Iris pigment epithelial cell (primary cell): ENCODE results near the gene WDCP.
"Not testable (repeated sequence)": the region's sequence is repeated elsewhere in the genome, so short reads cannot be mapped to it uniquely, and the experiment has no call there.

ENCODE experiments used
- DNase-seq: peaks from one replicate; pipeline ENCODE4 v3.0.0-alpha.2; 2011; ENCODE audit warnings: low read depth

The WDCP gene

GRCh38 chr2:24046930-24047702 is at the start of gene WDCP:
TSS of gene WDCP (minus strand) at chr2:24047391. CDS start at chr2:24039494, 7,897 bp downstream.
- DNase-seq = peak; percentile 100

GRCh38 chr2:24095171-24095677 is 48.0 kb upstream of the WDCP start:
- not testable (repeated sequence) for DNase-seq

- not testable (repeated sequence) for DNase-seq
These were observed 46.1 kb upstream of the WDCP start for GRCh38 chr2:24093270-24093669.

- DNase-seq = peak; percentile 20
These were observed 41.7 kb upstream of the WDCP start for GRCh38 chr2:24088821-24089359.

GRCh38 chr2:24087032-24087431 is 39.8 kb upstream of the WDCP start:
- no peak for DNase-seq

GRCh38 chr2:24086241-24086640 is 39.0 kb upstream of the WDCP start:
- no peak for DNase-seq

- DNase-seq = peak; percentile 53
These were observed 38.0 kb upstream of the WDCP start for GRCh38 chr2:24085200-24085489.

GRCh38 chr2:24084386-24085199 is 37.4 kb upstream of the WDCP start, which contains the start of gene TP53I3:
TSS of gene TP53I3 (minus strand) at chr2:24084834. CDS start at chr2:24084326, 508 bp downstream.
- peak; percentile 90 for DNase-seq

- peak; percentile 79 for DNase-seq
These were observed 36.6 kb upstream of the WDCP start for GRCh38 chr2:24083567-24084385.

- DNase-seq = no peak
These were observed 35.8 kb upstream of the WDCP start for GRCh38 chr2:24082787-24083566.

- no peak for DNase-seq
These were observed 33.5 kb upstream of the WDCP start for GRCh38 chr2:24080701-24081100.

GRCh38 chr2:24077879-24078278 is 30.7 kb upstream of the WDCP start:
- no peak for DNase-seq

GRCh38 chr2:24077535-24077877 is 30.3 kb upstream of the WDCP start:
- peak; percentile 20 for DNase-seq

GRCh38 chr2:24076849-24077534 is 29.8 kb upstream of the WDCP start:
- DNase-seq = no peak

- DNase-seq = peak; percentile 100
These were observed 29.0 kb upstream of the WDCP start, which contains the start of gene SF3B6 for GRCh38 chr2:24075915-24076848. TSS of gene SF3B6 (minus strand) at chr2:24076326. CDS start at chr2:24076229, 97 bp downstream.

- peak; percentile 8 for DNase-seq
These were observed 28.1 kb upstream of the WDCP start for GRCh38 chr2:24075259-24075658.

GRCh38 chr2:24073816-24074215 is 26.6 kb upstream of the WDCP start:
- DNase-seq = no peak

- no peak for DNase-seq
These were observed 25.1 kb upstream of the WDCP start for GRCh38 chr2:24072259-24072658.

GRCh38 chr2:24065341-24065740 is 18.1 kb upstream of the WDCP start:
- no peak for DNase-seq
